GM23338 (cell line): Measurements from ENCODE around the gene ESPNL. TPM values are rescaled to one million over a fixed set of nuclear protein-coding genes. Genes with fewer than 3 reads are reported as not detected.

Source experiments
- ATAC-seq: fragments of 200-7000 bp; cut with Tn5 transposase; 3 replicates; pipeline ENCODE4 v1.9.1; 2020
- DNase-seq: peaks from one replicate; pipeline ENCODE4 v3.0.0-alpha.2; 2015; ENCODE audit warnings: low spot score
- H2AFZ ChIP-seq: fragments of 200-600 bp; sonication (generic); 2 replicates; pipeline ENCODE4 v1.8.0; 2016; ENCODE audit warnings: antibody characterized with exemption, mild to moderate bottlenecking, moderate library complexity
- H3F3A ChIP-seq: fragments of 200-600 bp; sonication (generic); replicated peaks from 2 replicates; pipeline ENCODE4 v1.8.0; 2017; ENCODE audit warnings: antibody characterized with exemption, mixed run types, low read depth
- H3K27ac ChIP-seq: fragments of 200-600 bp; sonication (generic); 2 replicates; pipeline ENCODE4 v1.6.1; 2016; ENCODE audit warnings: low read depth
- H3K27me3 ChIP-seq: fragments of 200-600 bp; sonication (generic); 2 replicates; pipeline ENCODE4 v1.8.0; 2016; ENCODE audit warnings: mild to moderate bottlenecking, mixed run types, moderate library complexity; ENCODE audit not compliant: insufficient read depth
- H3K36me3 ChIP-seq: fragments of 200-600 bp; sonication (generic); 2 replicates; pipeline ENCODE4 v1.8.0; 2016; ENCODE audit warnings: mild to moderate bottlenecking; ENCODE audit not compliant: insufficient read depth
- H3K4me1 ChIP-seq: fragments of 200-600 bp; sonication (generic); 2 replicates; pipeline ENCODE4 v1.8.0; 2016; ENCODE audit warnings: mild to moderate bottlenecking, moderate library complexity; ENCODE audit not compliant: insufficient read depth
- H3K4me2 ChIP-seq: fragments of 200-600 bp; sonication (generic); 2 replicates; pipeline ENCODE4 v1.7.1; 2017; ENCODE audit warnings: mixed run types
- H3K4me3 ChIP-seq: fragments of 200-600 bp; sonication (generic); 2 replicates; pipeline ENCODE4 v1.6.1; 2016; ENCODE audit warnings: mixed run types
- H3K79me2 ChIP-seq: fragments of 200-600 bp; sonication (generic); replicated peaks from 2 replicates; pipeline ENCODE4 v1.8.0; 2017; ENCODE audit warnings: mild to moderate bottlenecking; ENCODE audit not compliant: insufficient read depth
- H3K9me2 ChIP-seq: fragments of 200-600 bp; sonication (generic); 2 replicates; pipeline ENCODE4 v1.8.0; 2017; ENCODE audit not compliant: insufficient read depth
- H4K20me1 ChIP-seq: fragments of 200-600 bp; sonication (generic); replicated peaks from 2 replicates; pipeline ENCODE4 v1.8.0; 2017; ENCODE audit warnings: mild to moderate bottlenecking; ENCODE audit not compliant: insufficient read depth
- H3K27ac Mint-ChIP-seq: 2 replicates; pipeline ENCODE4 v1.8.0; 2020; ENCODE audit warnings: inconsistent platforms, mild to moderate bottlenecking, moderate library complexity, mixed read lengths
- H3K27me3 Mint-ChIP-seq: 3 replicates; pipeline ENCODE4 v1.8.0; 2022; ENCODE audit warnings: low read depth, mild to moderate bottlenecking, moderate library complexity, mixed read lengths, inconsistent platforms; ENCODE audit not compliant: insufficient read depth, poor library complexity
- H3K36me3 Mint-ChIP-seq: 3 replicates; pipeline ENCODE4 v1.8.0; 2021; ENCODE audit warnings: low read depth, mild to moderate bottlenecking, inconsistent platforms, moderate library complexity, mixed read lengths
- H3K4me1 Mint-ChIP-seq: 3 replicates; pipeline ENCODE4 v1.8.0; 2020; ENCODE audit warnings: mild to moderate bottlenecking, inconsistent platforms, mixed read lengths
- H3K4me3 Mint-ChIP-seq: 3 replicates; pipeline ENCODE4 v1.8.0; 2021; ENCODE audit warnings: moderate library complexity, mild to moderate bottlenecking, inconsistent platforms, mixed read lengths
- H3K9me3 Mint-ChIP-seq: 3 replicates; pipeline ENCODE4 v1.8.0; 2020; ENCODE audit warnings: moderate library complexity, mild to moderate bottlenecking, inconsistent platforms, mixed read lengths
- CREB1 ChIP-seq: fragments of 250-450 bp; sonication (Bioruptor Pico); IDR thresholded peaks from 2 replicates; pipeline ENCODE4 v1.5.0; 2020; ENCODE audit warnings: low read depth, mild to moderate bottlenecking, moderate library complexity
- CTCF ChIP-seq, 2 experiments: fragments of 200-600 bp in 1 of 2; sonication (generic) in 1 of 2; conservative IDR thresholded peaks; 2 replicates each; pipeline versions ENCODE4 v1.5.1 to v1.6.1; 2016 to 2017; ENCODE audit warnings: antibody characterized with exemption in 2 of 2, low read depth in 2 of 2, mild to moderate bottlenecking in 2 of 2, moderate library complexity in 1 of 2
- EZH2 ChIP-seq: fragments of 200-600 bp; sonication (generic); IDR thresholded peaks from one replicate; pipeline ENCODE4 v1.8.0; 2017; ENCODE audit warnings: antibody characterized with exemption, mild to moderate bottlenecking, low read depth; ENCODE audit not compliant: unreplicated experiment
- EZH2phosphoT487 ChIP-seq: fragments of 200-600 bp; sonication (generic); IDR thresholded peaks from one replicate; pipeline ENCODE4 v1.8.1; 2018; ENCODE audit warnings: antibody characterized with exemption; ENCODE audit not compliant: unreplicated experiment
- JUNB ChIP-seq: IDR thresholded peaks from one replicate; pipeline ENCODE4 v1.6.1; 2016; ENCODE audit warnings: antibody characterized with exemption; ENCODE audit not compliant: unreplicated experiment
- NANOG ChIP-seq: IDR thresholded peaks from 2 replicates; pipeline ENCODE4 v1.6.1; 2016; ENCODE audit warnings: antibody characterized with exemption, borderline replicate concordance
- POLR2AphosphoS5 ChIP-seq: IDR thresholded peaks from 2 replicates; pipeline ENCODE4 v1.6.1; 2016; ENCODE audit warnings: antibody characterized with exemption, low read depth
- REST ChIP-seq: IDR thresholded peaks from one replicate; pipeline ENCODE4 v1.6.1; 2018; ENCODE audit warnings: antibody characterized with exemption; ENCODE audit not compliant: unreplicated experiment
- STAT1 ChIP-seq: IDR thresholded peaks from one replicate; pipeline ENCODE4 v1.6.1; 2016; ENCODE audit warnings: antibody characterized with exemption; ENCODE audit not compliant: unreplicated experiment
- ZNF114 ChIP-seq: fragments of 250-450 bp; sonication (Bioruptor Pico); IDR thresholded peaks from 2 replicates; pipeline ENCODE4 v1.5.0; 2020; ENCODE audit warnings: mild to moderate bottlenecking, moderate library complexity
- ZNF331 ChIP-seq: fragments of 250-450 bp; sonication (Bioruptor Pico); IDR thresholded peaks from 2 replicates; pipeline ENCODE4 v1.5.0; 2020; ENCODE audit warnings: low read depth, mild to moderate bottlenecking, moderate library complexity
- ZNF462 ChIP-seq: fragments of 250-450 bp; sonication (Bioruptor Pico); IDR thresholded peaks from 2 replicates; pipeline ENCODE4 v1.5.0; 2020; ENCODE audit warnings: mild to moderate bottlenecking, moderate library complexity
- polyA plus RNA-seq: library from polyadenylated mRNA; unstranded; fragments of >200 nt; fragmentation: Nextera tagmentation; extraction: Ambion mirVana; gene quantifications from 2 replicates; pipeline ENCODE4 v1.2.1, GENCODE V29; 2016
- total RNA-seq: library from RNA; depleted of rRNA; stranded (reverse); fragments of >200 nt; shearing (Covaris generic); gene quantifications from 2 replicates; pipeline ENCODE4 v1.2.3, GENCODE V29; 2014
- TF ChIP-seq, protein P1 (sequence below): IDR thresholded peaks from 2 replicates; pipeline ENCODE4 v1.6.1; 2016; ENCODE audit warnings: antibody characterized with exemption

The ESPNL gene
- total and polyA plus RNA-seq, 2 experiments from 2014 or later = 0.44 to 3.1 TPM

- no peak overlapping the region for H3K4me3 ChIP-seq
- Mint-ChIP-seq H3K4me3 (no peak overlapping the region), H3K36me3 (peaks cover 95% of the 10 kb centered on the region), H3K27me3 (peaks cover 7% of the 10 kb centered on the region), H3K9me3 (no peaks in the 10 kb centered on the region; the same call in 2 of the 3 replicates), H3K4me1 (peaks cover 15% of the 10 kb centered on the region), H3K27ac (no peak overlapping the region)
- H3K9me2 ChIP-seq = no peaks in the 10 kb centered on the region
- no peak overlapping the region for H3K4me2 ChIP-seq
- no peak overlapping the region for H3K27ac ChIP-seq
- peaks cover 17% of the 10 kb centered on the region for H3K4me1 ChIP-seq
- ATAC-seq (no peak), DNase-seq (no peak)
- no peak overlapping the region for H2AFZ ChIP-seq
- H4K20me1 ChIP-seq = peaks cover 8% of the 10 kb centered on the region; the same call in 1 of the 2 replicates
- H3K79me2 ChIP-seq = peaks cover 23% of the 10 kb centered on the region
- peaks cover 56% of the 10 kb centered on the region for H3K36me3 ChIP-seq
- TF ChIP-seq POLR2AphosphoS5 = no peak
- TF ChIP-seq ZNF331 (CRISPR knock-in tag) = no peak
- TF ChIP-seq CREB1 (CRISPR knock-in tag) = no peak
- TF ChIP-seq ZNF462 (CRISPR knock-in tag) = no peak
- TF ChIP-seq ZNF114 (CRISPR knock-in tag) = no peak
- no peak for TF ChIP-seq EZH2
- no peak for TF ChIP-seq STAT1
- TF ChIP-seq, protein P1, sequence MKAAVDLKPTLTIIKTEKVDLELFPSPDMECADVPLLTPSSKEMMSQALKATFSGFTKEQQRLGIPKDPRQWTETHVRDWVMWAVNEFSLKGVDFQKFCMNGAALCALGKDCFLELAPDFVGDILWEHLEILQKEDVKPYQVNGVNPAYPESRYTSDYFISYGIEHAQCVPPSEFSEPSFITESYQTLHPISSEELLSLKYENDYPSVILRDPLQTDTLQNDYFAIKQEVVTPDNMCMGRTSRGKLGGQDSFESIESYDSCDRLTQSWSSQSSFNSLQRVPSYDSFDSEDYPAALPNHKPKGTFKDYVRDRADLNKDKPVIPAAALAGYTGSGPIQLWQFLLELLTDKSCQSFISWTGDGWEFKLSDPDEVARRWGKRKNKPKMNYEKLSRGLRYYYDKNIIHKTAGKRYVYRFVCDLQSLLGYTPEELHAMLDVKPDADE = no peak
- TF ChIP-seq CTCF (conservative IDR thresholded peaks at IDR 0.05; ENCODE audit: low read depth in 2 of 2) = no peak
- no peak for TF ChIP-seq REST
- TF ChIP-seq JUNB = no peak
- TF ChIP-seq EZH2phosphoT487 = no peak
- no peak for TF ChIP-seq NANOG
- 0 out of 2 replicates have a peak, but pooled peaks cover 6% of the 10 kb centered on the region for H3F3A ChIP-seq
- no peaks in the 10 kb centered on the region for H3K27me3 ChIP-seq
Measured at GRCh38 chr2:238082827-238083226, 17.3 kb upstream of the ESPNL start.
